Stimulated activated CD8-positive, alpha-beta memory T cell treated with anti-CD3 and anti-CD28 coated beads, Interleukin-7, amount 100 ng/mL, for 24 hours (primary cell): ENCODE results near the gene HTR6.

Source experiments
- DNase-seq: peaks from one replicate; pipeline ENCODE4 v3.0.0-alpha.2; 2020; ENCODE audit warnings: low read depth

HTR6 gene

GRCh38 chr1:19656780-19657466, 7.8 kb upstream of the HTR6 start:
- no peak for DNase-seq

- no peak for DNase-seq
Measured at GRCh38 chr1:19657511-19657910, 7.2 kb upstream of the HTR6 start.

- no peak for DNase-seq
Measured at GRCh38 chr1:19658186-19658585, 6.5 kb upstream of the HTR6 start.

- DNase-seq: no peak
Measured at GRCh38 chr1:19661721-19662228, 2.9 kb upstream of the HTR6 start.

DNA sequence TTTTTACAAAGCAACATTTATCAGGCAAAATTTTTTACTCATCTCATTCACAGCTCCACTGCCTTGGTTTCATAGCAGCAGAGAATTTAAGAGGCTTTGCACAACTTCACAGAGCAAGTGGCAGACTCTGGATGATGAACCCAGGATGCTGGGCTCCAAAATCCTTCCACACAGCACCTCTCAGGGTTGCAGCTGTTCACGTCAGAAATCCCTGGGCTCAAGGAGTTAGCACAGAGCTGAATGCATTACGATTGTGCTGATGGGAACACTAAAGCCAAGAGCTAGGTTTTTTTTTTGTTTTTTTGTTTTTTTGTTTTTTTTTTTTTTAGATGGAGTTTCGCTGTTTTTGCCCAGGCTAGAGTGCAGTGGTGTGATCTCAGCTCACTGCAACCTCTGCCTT, 2.4 kb upstream of the HTR6 start:
- DNase-seq: no peak

DNA sequence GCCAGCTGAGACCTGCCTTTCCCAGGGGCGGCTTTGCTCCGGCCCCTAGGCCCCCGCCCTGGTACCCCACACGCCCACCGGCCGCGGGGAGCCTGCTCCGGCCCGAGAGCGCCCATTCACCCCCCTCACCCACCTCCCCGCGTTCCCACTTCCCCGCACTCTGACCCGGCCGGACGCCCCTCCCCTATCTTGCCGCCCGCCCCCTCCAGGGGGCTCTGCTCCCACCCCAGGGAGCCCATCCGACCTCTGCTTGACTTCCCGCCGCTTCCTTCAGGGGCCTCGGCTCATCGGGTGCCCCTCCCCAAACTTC, 466 bp downstream of the HTR6 start:
- no peak for DNase-seq

DNA sequence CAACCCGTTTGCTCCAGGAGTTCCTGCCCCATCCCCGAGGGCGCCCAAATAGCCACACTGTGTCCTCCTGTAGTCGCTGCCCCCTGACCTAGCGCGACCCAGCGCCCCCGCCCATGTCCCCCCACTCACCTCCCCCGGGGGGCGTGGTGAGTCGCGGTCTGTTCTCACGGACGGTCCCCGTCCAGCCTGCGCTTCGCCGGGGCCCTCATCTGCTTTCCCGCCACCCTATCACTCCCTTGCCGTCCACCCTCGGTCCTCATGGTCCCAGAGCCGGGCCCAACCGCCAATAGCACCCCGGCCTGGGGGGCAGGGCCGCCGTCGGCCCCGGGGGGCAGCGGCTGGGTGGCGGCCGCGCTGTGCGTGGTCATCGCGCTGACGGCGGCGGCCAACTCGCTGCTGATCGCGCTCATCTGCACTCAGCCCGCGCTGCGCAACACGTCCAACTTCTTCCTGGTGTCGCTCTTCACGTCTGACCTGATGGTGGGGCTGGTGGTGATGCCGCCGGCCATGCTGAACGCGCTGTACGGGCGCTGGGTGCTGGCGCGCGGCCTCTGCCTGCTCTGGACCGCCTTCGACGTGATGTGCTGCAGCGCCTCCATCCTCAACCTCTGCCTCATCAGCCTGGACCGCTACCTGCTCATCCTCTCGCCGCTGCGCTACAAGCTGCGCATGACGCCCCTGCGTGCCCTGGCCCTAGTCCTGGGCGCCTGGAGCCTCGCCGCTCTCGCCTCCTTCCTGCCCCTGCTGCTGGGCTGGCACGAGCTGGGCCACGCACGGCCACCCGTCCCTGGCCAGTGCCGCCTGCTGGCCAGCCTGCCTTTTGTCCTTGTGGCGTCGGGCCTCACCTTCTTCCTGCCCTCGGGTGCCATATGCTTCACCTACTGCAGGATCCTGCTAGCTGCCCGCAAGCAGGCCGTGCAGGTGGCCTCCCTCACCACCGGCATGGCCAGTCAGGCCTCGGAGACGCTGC, 1.1 kb downstream of the HTR6 start:
- DNase-seq: no peak

- DNase-seq: no peak
Measured at GRCh38 chr1:19668888-19669287, 4.2 kb downstream of the HTR6 start.

- DNase-seq: no peak
Measured at GRCh38 chr1:19670787-19671186, 6.1 kb downstream of the HTR6 start.

DNA sequence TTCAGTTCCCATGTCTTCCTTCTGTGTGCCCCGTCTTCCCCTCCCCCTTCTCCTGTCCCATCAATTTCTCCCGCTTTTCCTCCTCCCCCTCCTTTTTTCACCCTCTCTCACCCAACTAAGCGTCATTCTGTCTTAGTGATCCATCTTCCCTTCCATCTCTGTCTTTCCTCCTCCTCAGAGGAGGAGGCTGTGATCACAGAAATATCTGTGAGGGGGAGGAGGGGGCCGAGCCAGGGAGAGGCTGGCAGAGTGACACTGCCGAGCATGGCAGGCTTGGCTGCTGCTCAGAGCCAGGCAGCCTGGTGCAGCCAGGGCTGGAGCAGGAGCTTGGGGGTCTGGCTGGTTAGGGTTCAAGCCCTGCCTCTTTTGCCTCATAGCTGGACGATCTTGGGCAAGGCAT, 7.6 kb downstream of the HTR6 start:
- DNase-seq: no peak

- DNase-seq: no peak
Measured at GRCh38 chr1:19675797-19676196, 11.1 kb downstream of the HTR6 start.

- no peak for DNase-seq
Measured at GRCh38 chr1:19676438-19676922, 11.8 kb downstream of the HTR6 start.

GRCh38 chr1:19678493-19678892, 13.8 kb downstream of the HTR6 start:
- DNase-seq: no peak

DNA sequence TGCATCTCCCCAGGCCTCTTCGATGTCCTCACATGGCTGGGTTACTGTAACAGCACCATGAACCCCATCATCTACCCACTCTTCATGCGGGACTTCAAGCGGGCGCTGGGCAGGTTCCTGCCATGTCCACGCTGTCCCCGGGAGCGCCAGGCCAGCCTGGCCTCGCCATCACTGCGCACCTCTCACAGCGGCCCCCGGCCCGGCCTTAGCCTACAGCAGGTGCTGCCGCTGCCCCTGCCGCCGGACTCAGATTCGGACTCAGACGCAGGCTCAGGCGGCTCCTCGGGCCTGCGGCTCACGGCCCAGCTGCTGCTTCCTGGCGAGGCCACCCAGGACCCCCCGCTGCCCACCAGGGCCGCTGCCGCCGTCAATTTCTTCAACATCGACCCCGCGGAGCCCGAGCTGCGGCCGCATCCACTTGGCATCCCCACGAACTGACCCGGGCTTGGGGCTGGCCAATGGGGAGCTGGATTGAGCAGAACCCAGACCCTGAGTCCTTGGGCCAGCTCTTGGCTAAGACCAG, 14.3 kb downstream of the HTR6 start:
- no peak for DNase-seq

DNA sequence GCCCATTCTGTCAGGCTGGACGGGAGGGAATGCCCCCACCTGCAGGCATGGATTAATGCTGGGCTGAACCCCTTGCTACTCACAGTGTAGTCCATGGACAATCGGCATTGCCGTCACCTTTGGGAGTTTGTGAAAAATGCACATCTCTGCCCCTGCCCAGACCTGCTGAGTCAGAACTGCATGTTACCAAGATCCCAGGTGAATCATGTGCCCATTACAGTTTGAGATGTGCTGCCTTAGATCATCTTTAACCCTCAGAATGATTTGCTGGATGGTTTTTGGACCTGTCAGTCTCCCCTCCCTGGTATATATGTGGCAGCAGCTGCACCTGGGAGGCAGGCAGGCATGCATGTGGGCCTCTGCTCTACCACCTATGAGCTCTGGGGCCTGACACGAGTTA, 15.0 kb downstream of the HTR6 start:
- no peak for DNase-seq

DNA sequence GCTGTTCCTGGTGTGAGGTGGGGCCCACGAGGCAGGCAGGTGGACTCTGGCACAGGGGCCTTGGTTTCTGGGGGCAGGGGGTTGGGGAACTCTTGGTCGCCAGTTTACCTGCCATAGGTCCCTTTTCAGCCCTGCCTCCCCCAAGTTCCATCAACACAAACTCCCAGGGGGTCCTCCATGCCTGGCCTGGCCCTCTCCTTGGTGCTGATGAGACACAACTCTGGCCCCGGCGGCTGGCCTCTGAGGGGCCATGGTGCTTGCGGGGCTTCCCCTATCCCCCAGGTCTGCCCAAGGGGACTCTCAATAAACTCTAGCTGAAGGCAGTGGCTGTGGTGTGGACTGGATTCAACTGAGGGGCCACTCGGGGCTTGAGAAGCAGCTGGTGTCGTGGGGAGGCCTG, 16.0 kb downstream of the HTR6 start:
- no peak for DNase-seq

DNA sequence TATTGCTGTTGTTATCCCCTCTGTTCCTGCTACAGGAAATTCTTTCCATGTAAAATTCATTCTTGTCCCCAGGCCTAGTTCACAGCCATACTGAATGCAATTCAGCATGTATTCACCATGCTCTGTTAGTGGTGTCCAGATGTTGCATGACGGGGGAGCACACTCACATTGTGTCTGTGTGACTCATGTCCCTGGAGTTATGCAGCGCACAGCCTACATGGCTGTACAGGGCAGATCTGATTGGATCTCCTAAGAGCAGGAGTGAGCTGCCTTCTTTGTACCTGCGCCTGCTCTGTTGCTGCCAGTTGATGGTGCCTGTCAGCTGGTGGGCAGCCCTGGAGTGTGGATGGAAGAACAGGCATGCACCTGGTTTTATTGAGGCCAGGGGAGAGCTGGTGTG, 17.6 kb downstream of the HTR6 start:
- DNase-seq: no peak

- no peak for DNase-seq
Measured at GRCh38 chr1:19682901-19683300, 18.2 kb downstream of the HTR6 start.

- DNase-seq: no peak
Measured at GRCh38 chr1:19683351-19683750, 18.7 kb downstream of the HTR6 start.

DNA sequence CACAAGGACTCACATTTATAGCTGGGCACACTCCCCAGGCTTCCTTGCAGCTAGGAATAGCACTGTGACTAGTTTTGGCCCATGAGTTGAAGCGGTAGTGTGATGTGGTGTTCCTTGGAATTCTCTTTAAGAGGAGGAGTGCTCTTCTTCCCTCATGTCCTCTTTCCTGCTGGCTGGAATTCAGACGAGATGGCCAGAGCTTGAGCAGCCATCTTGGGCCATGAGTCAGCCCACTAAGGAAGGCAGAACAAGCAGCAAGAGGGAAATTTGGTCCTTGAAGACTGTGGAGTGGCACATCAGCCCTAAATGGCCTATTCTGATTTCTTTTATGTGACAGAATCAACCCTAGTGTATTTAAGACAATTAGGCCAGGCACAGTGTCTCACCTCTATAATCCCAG, 20.0 kb downstream of the HTR6 start:
- no peak for DNase-seq

- DNase-seq: no peak
Measured at GRCh38 chr1:19685994-19686393, 21.3 kb downstream of the HTR6 start.

DNA sequence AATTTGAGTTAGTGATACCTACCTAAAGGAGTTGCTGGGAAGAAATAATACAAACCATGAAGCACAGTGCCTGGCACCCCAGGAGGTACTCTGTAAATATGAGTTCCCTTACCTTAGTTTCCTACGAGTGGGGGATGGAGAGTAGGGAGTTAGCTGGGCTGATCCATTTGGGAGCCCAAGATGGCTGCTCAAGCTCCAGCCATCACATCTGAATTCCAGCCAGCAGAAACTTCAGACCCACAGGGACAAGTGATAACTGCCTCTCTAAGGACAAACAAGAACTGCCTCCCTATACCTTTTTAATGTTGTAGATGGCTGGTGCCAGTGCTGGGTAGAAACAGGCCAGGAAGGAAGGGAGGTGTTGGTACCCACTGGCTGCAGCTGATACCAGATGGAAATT, 22.7 kb downstream of the HTR6 start:
- DNase-seq: no peak
